Measurements from ENCODE around the gene PLCB1.

The PLCB1 gene

DNA sequence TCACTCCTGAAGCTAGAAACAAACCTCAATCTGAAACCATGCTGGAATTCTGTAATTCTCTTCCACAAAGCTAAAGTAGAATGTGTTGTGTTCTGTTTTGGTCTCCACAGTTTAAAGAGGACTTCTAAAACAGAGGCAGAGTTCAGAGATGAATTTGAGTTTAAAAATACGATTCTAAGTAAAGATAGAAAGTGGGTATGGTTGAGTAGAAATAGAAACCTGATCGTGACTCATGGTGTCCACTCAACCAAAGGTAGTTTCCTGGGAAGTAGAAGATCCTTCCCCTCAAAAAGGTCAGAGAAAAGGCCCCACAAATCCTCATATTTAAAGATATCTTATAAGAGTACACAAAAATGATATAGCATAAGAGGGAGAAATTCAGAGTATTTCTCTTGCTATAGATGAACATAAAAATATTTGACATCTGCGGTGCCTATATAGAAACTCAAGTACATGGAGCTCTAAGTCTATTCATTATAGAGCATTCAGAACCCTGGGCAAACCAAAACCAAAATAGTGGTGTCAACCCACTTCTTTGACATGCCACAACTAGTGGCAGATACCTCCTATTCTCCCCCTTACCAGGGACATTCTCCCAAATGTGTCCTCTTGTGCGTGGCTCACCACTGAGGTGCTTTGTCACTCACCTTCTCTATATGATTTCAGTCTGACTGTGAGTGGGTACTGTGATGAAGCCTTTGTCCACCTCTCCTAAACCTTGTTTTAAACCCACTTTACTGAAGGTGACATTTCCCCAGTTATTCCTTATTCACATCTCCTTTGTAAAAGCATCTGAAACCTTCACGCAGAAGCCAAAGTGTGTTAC is 84.5 kb downstream of the PLCB1 start:
- TF ChIP-seq, protein P1, sequence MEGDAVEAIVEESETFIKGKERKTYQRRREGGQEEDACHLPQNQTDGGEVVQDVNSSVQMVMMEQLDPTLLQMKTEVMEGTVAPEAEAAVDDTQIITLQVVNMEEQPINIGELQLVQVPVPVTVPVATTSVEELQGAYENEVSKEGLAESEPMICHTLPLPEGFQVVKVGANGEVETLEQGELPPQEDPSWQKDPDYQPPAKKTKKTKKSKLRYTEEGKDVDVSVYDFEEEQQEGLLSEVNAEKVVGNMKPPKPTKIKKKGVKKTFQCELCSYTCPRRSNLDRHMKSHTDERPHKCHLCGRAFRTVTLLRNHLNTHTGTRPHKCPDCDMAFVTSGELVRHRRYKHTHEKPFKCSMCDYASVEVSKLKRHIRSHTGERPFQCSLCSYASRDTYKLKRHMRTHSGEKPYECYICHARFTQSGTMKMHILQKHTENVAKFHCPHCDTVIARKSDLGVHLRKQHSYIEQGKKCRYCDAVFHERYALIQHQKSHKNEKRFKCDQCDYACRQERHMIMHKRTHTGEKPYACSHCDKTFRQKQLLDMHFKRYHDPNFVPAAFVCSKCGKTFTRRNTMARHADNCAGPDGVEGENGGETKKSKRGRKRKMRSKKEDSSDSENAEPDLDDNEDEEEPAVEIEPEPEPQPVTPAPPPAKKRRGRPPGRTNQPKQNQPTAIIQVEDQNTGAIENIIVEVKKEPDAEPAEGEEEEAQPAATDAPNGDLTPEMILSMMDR (IDR thresholded peaks at IDR 0.05) = no peak

DNA sequence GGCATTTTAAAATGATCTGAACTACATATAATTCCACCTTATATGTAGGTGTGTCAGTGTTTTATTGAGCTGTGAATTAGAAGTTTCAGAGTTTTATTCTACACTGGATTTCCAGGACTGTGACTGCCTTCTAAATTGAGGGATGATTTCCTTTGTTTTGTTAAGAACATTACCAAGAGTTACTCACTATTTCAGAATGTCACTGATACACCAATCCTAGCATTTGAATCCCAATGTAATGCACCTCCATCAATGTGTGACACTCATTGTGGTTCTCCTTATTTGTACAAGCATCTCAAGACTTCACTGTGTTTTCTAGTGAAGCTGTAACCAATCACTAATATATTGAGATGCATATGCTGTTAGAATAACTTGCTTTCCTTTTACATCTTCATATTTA is 86.8 kb downstream of the PLCB1 start:
- TF ChIP-seq, protein P1 (IDR thresholded peaks at IDR 0.05) = no peak

DNA sequence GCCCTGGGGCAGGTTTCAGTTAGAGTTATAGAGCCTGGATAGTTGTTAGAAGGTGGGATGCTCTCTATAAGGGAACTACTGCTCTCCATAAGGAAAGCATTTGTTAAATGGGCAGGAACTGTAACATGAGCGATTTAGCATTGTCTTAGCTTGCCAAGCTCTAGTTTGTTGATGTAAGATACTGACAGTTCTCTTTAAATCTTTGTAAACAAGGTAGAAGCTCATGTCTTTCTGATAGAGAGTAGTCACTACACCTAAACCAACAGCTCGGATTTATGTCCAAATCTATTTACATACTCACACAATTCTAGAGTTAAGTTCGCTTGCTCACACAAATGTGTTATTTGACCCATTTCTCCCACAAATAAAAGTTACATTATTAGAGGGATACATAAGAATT is 87.3 kb downstream of the PLCB1 start:
- TF ChIP-seq, protein P1 (IDR thresholded peaks at IDR 0.05) = no peak

DNA sequence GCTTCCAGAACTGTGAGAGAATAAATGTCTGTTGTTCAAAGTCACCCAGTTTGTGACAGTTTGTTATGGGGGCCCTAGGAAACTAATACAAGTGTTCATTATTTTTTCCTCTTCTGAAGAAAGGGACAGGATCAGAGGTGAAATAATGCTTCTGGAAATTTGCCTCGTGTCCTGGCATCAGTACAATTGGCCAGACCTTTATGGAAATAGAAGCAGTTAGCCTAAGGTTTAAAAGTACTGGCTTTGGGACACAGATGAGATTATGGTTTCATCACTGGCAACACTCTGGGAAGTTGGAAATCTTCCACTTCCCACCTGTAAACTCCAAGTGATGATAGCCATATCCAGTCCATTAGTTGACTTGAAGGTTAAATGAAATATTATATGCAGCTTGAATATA is 88.7 kb downstream of the PLCB1 start:
- TF ChIP-seq, protein P1 (IDR thresholded peaks at IDR 0.05) = no peak

DNA sequence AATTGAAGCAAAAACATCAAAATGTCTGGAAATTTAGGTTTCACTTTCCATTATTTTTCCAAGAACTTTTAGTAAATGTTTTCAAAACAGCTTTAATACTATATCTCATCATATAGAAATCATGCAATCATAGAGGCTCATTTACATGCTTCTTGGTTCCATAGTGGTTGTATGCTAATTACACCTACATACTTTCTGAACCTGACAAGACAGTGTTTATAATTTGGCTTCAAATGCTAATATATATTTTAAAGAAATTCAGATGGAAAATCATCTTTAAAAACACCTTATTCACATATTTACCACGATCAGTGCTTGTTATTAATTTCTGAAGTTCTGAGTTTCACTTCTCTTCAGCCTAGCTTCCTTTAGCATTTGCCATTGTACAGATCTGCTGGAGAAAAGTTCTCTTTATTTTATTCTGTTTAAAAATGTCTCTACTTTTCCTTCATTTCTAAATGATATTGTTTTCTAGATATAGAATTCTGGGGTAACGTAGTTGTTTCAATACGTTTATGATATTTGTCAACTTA is 89.9 kb downstream of the PLCB1 start:
- TF ChIP-seq, protein P1 (IDR thresholded peaks at IDR 0.05) = no peak

DNA sequence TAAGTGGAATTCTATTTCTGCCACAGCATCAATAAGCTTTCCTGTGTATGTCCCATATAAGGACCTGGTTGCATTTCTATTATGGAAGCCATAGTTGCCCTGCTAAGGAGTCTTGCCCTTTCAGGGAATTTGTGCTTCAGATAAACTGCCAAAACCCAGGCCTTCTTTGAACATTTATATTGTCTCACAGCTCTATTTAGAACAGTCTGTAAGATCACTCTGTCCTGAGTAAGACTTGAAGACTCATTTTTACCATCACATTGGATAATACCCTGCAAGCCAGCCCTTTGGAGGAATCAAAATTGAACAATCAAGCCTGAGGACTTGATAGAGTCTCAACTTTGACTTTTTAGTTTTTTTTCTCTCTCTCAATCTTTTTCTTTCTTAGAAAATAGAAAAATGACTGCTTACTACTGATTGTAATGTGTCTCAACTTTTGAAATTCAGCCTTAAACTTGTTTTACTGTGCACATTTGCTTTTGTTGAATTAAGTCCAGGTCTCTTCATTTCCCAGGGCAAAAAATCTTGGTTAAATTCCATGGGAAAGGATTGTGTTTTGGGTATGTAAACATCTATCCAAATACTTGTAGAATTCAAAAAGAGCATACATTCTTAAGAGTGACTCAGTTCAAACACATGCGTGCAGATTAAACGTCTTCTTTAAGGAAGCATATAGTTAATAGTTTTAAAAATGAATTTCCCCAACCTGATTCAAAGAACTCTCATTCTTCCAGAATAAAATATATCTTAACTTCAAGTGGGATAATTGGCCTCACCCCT is 91.2 kb downstream of the PLCB1 start:
- TF ChIP-seq, protein P1 (IDR thresholded peaks at IDR 0.05) = no peak

DNA sequence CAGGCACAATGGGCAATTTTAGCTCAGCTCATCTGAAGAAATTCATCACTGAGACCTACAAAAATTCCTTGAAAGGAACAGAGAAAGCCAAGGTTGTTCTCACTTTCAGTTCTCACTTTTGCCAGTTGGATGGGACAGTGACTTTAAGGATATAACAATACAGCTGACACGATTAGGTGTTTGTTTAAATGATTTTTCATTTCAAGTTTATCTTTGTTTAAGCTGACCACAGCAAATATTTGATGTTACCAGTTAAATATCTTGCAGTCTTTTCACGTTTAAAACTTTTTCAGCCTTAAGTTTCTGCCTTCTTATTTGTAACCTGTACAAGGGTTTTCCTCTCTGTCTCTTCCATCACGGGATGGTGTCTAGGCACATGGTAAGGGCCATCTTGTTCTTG is 93.6 kb downstream of the PLCB1 start:
- TF ChIP-seq, protein P1 (IDR thresholded peaks at IDR 0.05) = no peak

Data from LNCAP (cell line).